GM21717 (cell line): Measurements from ENCODE around the gene VPS33A.
"Not testable (repeated sequence)": the region's sequence is repeated elsewhere in the genome, so short reads cannot be mapped to it uniquely, and the experiment has no call there.

Source experiments
- ATAC-seq: cut with Tn5 transposase; IDR thresholded peaks from one replicate; pipeline ENCODE4 v1.9.1; 2021; ENCODE audit warnings: mild to moderate bottlenecking, moderate library complexity; ENCODE audit not compliant: unreplicated experiment

VPS33A gene

DNA sequence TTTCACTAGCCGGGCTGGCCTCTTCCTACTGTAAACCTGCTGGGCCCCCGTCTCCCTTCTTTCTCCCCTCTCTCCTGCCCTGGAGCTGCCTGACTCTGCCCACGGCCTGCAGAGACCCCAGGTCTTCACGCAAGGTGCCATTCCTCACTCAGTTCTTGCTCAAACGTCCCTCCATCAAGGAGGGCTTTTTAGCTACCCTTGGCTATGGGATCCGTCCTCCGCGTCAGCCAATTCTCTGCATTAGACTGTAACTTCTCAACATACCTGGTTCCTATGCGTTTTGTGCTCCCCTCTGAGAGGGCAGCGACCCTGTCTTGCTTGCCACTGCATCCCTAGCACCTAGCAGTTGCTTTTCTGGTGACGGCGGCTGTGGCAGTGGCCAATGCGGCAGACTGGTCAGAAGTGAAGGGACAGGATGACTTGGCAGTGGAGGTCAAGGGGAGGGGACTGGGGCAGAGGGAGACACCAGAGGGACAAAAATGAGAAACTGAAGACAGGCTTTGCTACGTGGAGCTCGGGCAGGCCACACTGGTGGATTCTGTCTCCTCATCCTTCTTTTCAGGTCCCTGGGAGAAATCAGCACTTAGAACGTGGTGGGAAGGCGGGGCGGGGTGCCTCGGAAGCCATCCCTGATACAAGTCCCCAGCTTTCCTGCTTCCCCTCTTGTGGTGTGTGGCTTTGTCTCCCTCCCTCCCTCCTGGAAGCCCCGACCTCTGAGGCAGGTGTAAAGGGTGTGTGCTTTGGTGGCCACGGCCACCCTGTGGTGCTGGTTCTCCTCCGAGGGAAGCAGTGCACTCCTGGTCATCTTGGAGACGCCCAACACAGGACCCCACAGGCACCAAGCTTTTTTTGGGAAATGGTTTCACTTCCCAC is 61.0 kb downstream of the VPS33A start:
- no peak for ATAC-seq

DNA sequence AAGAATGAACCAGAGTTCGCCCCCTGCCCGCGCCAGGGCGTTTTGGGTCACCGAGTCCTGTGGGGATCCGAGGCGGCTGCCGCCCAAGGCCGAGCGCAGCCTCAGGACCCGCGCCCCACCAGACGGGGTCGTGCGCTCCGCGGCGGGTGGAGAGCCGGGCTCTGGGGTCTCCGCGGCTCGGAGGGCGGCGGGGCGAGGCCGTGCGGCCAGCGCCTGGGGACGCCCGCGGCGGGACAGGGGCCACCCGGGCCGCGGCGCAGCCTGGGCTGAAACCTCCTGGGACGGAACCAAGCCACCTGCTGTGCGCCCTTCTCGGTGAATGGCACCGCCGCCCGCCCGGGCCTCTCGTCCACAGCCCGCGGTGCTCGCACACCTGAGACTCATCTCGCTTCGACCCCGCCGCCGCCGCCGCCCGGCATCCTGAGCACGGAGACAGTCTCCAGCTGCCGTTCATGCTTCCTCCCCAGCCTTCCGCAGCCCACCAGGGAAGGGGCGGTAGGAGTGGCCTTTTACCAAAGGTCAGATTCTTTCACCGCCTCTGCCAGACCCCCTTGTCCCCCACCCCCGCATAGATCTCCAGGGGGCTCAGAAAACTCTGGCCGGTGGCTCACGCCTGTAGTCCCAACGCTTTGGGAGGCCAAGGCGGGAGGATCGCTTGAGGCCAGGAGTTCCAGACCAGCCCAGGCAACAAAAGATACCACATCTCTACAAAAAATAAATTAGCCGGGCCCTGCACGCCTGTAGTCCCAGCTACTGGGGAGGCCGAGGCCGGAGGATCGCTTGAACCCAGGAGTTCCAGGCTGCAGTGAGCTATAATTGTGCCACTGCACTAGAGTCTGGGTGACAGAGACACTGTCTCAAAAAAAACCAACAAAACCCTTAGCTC is 61.9 kb downstream of the VPS33A start:
- no peak for ATAC-seq

DNA sequence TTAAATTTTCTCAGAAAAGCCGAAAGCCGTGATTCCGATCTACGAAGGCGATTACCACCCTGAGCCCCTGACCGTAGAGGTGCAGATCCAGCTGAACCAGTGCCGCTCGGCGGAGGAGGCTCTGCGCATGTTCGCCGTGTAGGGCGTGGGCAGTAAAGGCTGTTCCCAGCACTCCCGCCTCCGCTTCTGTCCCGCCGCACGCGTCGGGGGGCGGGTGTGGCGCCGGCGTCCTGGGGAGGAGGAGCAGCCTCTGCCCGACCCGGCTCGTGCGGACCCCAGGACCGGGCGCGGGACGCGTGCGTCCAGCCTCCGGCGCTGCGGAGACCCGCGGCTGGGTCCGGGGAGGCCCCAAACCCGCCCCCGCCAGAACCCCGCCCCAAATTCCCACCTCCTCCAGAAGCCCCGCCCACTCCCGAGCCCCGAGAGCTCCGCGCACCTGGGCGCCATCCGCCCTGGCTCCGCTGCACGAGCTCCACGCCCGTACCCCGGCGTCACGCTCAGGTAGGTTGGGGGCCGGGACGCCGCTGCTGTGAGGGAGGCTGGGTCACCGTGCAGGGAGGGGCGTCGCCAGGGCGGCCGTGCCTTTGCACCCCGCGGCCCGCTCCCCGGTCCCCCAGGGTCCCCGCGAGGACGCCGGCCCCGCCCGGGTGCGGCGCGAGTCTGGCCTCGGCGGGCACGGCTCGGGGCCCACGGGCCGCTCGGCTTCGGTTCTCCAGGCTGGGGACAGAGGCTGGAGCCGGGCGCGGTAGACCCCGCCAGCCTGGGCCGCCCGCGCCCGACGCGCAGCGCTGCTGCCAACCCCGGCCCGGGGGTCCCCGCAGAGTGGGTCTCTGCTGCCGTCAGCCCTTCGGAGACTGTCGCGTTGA is 62.8 kb downstream of the VPS33A start, which contains the start of gene B3GNT4:
B3GNT4 (plus strand) TSS at position 409 of the 866 bp plus-strand sequence. CDS start 910 bp downstream, outside the sequence.
- ATAC-seq = no peak

DNA sequence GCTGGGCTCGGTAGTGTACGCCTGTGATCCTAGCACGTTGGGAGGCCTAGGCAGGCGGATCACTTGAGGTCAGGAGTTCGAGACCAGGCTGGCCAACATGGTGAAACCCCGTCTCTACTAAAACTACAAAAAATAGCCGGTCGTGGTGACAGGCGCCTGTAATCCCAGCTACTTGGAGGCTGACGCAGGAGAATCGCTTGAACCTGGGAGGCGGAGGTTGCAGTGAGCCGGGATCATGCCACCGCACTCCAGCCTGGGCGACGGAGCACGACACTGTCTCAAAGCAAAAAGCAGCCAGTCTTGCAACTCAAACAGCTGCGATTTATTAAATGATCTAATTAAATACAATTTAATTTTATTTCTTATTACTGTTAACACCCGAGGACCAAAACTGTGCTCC is 63.5 kb downstream of the VPS33A start:
- ATAC-seq = not testable (repeated sequence)

DNA sequence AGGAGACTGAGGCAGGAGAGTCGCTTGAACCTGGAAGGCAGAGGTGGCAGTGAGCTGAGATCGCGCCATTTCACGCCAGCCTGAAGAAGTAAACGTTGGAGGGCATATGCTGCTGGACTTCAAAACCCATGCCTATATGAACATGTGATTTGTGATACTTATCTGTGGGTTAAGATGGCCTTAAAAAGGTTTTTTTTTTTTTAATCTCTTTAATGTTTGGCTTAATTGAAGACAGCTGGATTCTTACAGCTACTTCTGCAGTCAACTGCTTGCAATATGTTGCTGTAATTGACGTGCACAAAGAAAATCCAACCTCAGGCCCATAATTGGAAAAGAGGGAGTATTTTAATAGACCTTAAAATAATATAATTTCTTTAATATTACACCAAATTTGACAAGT is 64.3 kb downstream of the VPS33A start:
- no peak for ATAC-seq

DNA sequence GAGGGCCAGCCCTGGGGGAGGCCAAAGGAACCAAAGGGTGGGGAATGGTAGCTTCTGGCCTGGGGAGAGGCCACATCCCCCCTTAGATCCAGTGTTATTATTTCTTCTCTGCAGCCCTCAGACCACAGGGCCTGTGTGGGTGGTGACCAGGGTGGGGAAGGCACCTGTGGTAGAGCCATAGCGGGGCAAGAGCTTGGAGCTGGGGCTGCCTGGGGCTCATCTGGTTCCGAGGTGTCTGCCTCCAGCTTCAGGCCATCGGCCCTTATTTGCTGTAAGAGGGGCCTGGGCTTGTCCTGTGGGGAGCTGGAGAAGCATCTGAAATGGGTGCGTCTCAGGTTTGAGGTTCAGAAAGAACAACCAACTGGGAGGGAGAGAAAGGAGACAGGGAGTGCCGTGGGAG is 64.9 kb downstream of the VPS33A start:
- no peak for ATAC-seq

DNA sequence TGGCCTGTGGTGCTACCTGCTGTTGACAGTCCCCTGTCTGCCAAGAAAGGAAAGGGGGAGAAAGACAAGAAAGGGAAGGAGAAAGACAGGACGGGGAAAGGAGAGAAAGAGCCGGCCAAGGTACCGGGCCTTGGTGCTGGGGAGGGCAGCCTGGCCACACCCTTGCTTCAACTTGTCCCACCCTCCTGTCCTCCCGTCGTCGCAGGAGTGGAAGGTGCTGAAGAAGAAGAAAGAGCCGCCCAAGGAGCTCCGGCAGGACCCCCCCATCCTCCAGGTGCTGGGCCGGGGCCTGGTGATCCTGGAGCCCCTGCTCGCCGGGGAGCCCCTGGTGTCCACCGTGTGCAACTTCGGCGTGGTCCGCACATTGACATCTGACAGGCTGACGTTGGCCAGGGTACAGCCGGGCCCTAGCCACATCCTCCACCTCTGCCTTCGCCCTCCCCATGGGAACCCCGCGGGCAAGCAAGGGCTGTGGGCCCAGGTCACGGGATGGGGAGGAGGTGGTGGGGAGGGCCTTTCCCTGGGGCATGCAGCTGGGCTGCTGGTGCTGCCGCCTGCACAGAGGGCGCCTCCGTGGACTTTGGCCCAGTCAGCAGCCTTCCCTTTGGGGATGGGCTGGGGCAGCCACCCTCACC is 65.6 kb downstream of the VPS33A start:
- ATAC-seq = no peak

DNA sequence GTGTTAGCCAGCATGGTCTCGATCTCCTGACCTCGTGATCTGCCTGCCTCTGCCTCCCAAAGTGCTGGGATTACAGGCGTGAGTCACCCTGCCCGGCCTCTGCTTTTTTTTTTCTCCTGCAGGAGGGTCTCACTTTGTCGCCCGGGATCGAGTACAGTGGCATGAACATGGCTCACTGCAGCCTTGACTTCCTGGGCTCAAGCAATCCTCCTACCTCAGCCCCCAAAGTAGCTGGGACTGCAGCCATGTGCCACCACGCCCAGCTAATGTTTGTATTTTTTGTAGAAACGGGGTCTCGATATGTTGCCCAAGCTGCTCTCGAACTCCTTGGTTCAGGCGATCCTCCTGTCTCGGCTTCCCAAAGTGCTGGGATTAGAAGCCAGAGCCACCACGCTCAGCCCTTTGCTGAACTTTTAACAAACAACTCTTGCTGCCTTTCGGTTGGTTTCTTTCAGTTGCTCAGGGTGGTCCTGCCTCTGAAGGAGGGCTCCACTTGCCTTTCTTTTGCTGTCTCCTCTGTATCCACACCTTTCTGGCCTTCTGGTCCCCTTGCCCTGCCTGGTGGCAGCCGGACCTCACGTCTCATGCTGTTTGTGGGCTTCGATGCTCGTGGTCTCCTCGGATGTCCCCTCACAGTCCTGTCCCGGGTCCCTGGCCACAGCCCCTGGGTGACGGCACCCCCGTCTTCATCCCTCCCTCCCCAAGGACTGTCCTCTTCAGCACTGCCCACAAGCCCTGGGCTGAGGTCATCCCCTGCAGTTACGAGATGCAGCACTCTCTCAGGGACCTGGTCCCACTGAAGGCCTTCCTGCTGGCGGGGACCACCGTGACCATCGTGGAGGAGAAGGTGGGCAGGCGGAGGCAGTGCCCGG is 66.6 kb downstream of the VPS33A start:
- no peak for ATAC-seq

DNA sequence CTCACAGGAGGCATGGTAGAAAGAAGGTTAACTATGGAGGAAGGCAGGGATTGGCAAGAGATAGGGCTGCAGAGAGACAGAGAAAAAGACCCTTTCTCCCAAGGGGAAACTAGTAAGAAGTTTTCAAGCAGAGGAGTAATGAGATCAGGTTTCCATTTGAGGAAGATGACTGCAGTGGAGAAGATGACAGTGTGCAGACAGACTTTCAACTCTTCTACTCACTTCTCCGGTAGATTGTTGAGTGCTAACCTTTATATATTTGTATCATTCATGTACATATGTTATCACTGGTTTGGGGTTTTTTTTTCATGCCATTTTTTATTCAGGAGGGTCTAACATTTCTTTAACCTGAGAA is 68.7 kb downstream of the VPS33A start:
- ATAC-seq = no peak

DNA sequence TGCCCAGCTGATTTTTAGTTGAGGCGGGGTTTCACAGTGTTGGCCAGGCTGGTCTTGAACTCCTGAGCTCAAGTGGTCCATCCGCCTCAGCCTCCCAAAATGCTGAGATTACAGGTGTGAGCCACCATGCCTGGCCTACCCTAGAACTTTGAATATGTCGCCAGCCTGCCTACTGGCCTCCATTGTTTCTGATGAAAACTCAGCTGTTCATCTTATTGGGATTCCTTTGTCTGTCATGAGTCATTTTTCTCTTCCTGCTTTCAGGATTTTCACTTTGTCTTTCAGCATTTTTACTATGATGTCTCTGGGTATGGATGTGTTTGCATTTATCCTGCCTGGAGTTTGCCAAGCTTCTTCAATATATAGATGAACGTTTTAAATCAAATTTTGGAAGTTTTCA is 70.9 kb downstream of the VPS33A start:
- ATAC-seq = no peak

DNA sequence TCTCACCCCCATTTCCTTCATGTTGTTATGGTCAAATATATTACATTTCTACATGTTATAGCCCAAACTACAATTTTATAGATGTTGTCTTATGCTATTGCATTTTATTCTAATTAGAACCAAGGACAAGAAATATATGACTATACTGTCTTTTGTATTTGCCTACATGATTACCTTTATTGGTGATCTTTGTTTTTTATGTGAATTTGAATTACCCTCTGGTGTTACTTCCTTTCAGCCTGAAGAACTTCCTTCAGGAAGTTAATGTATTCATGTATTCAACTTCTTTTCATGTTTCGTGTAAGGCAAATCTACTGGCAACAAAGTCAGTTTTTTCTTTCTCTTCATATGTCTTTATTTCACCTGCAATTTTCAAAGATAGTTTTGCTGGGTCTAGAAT is 71.5 kb downstream of the VPS33A start:
- no peak for ATAC-seq

DNA sequence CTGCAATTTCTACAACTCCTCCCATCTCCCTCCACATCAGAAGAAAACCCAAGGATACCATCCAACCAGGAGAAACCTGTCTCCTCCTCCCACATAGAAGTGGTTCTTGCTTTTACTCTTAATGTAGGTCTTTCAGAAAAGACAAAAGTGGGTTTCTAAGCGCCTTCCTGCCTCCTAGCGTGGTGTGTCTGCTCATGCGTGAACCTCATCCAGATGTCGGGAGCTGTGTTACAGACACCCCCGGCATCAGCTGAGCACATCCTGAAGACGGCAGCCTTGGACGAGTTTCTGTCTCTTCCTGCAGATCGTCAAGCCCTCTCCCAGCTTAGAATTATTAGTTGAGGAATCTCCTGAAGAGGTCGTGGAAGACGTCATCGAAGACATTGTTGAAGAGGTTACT is 73.9 kb downstream of the VPS33A start:
- ATAC-seq = no peak

DNA sequence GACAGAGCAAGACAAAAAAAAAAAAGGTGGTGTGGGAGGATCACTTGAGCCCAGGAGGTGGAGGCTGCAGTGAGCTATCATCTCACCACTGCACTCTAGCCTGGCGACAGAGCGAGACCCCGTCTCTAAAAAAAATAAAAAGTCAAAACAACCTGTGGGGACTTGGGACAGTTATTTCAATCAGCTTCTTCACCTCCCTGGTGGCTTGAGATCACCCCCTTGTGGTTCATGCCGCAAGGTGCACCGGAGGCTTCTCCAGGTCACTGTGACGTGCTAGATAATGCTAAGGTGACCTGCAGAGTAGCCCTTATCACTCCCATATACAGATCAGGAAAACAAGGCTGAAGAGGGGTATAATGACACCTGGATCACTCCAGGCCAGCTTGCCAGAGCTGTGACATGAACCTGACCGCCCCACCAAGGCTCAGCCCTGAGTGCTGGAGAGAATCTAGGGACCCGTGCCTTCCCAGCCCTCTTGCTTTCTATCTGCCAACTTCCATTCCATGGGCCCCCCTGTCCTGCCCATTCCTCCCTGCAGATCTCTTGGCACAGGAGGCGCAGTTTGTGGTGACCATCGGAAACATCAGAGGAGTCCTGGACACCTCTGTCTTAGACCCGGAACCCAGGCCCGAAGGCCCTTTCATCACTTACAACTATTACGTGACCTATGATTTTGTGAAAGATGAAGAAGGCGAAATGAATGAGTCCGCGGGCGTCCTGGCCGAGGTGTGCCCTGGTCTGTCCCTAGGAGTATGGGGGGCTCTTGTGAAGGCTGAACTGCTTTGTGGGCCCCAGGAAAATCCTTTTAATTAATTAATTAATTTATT is 75.2 kb downstream of the VPS33A start:
- ATAC-seq = no peak

DNA sequence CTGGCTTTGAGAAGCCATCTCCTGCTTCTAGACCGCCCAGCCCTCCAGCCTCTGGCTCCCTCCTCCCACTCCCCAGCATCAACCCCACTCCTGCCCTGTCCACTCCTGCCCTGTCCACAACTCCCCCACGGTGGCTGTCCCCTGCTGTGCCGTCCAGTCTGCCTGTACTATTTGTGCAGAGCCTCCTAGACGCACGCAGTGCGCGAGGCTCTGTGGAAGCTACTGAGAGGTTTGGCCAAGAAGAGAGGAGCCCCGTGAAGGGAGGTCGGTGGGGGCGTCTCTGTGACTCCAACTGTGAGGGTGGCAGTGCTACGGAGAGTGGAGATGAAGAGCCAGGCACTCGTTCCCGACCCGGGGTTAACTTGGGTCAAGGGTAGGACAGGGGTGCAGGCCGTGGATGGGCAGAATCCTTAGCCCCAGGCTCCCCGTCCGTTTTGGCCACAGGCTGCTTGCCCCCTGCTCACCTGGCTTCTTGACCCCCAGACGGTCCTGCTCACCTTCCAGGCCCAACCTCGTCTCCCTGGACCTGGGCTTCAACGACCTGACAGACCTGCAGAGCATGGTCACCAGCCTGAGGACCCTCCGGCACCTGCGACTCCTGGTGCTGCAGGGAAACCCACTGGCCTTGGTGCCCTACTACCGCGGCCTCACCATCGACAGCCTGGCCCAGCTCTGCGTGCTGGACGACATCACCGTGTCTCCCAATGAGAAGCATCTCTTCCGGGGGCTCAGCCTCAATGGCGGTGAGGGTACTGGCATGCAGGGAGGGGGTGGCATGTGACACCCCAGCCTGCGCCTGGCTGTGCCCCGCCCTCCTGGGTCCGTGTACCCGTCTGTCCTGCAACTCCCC is 76.4 kb downstream of the VPS33A start:
- no peak for ATAC-seq

DNA sequence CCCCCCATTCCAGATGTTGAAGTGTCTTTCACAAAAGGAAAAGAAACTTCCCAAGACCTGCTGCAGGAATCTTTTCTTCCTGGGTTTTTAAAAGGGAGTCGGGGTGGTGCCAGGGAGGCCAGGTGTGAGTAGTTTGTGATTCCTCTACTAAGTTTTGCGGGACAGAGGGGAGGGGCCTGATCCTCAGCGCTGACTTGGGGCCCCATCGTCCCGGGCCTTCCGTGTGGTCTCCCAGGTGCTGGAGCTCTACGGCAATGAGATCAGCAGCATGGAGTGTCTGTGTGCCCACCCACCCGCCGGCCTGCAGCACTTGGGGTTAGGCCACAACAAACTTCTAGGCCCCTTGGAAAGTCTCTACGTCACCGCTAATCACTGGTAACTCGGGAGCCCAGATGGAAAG is 78.8 kb downstream of the VPS33A start:
- no peak for ATAC-seq

DNA sequence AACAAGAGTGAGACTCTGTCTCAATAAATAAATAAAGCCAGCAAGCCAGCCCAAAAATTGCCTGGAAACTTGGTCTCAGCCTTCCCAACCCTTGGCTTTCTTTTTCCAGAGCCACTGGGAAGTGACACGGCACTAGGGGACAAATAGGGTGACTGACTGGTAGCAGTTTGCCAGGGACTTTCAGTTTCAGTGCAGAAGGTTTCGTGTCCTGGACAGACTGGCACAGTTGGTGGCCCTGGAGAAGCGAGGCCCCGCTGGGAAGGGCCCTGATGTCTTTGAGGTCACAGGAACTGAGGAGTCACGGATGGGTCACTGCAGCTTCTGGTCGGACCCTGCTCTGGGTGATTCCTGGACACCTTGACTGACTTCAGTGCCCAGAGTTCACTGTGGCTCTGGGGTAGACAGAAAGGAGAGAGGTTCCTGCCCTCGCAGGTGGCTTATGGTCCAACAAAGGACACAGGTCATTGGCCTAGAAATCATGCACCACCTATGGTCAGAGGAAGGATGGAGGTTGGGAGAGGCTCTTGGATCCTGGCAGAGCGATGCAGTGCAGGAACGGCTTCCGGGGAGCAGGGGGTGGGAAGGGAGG is 80.7 kb downstream of the VPS33A start:
- no peak for ATAC-seq

DNA sequence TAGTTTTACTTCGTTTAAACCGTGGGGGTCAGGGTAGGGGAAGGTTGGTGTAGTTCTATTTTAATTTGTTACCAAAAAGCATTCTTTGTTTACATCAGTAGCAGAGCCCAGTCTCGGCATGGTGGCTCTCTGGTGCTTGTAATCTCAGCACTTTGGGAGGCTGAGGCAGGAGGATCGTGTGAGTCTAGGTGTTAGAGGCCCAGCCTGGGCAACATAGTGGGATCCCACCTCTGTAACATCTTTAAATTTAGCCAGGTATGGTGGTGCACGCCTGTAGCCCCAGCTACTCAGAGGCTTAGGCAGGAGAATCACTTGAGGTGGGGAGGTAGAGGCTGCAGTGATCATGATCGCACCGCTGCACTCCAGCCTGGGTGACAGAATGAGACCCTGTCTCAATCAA is 81.2 kb downstream of the VPS33A start:
- ATAC-seq = no peak
